GM19023 (cell line): ENCODE results near the gene NHEJ1.
A peak's percentile ranks its signal among the peaks of the same experiment; 100 is the strongest.

Experiments used
- ATAC-seq: cut with Tn5 transposase; IDR thresholded peaks from one replicate; pipeline ENCODE4 v1.9.1; 2021; ENCODE audit warnings: mild to moderate bottlenecking, moderate library complexity; ENCODE audit not compliant: unreplicated experiment

NHEJ1 gene

DNA sequence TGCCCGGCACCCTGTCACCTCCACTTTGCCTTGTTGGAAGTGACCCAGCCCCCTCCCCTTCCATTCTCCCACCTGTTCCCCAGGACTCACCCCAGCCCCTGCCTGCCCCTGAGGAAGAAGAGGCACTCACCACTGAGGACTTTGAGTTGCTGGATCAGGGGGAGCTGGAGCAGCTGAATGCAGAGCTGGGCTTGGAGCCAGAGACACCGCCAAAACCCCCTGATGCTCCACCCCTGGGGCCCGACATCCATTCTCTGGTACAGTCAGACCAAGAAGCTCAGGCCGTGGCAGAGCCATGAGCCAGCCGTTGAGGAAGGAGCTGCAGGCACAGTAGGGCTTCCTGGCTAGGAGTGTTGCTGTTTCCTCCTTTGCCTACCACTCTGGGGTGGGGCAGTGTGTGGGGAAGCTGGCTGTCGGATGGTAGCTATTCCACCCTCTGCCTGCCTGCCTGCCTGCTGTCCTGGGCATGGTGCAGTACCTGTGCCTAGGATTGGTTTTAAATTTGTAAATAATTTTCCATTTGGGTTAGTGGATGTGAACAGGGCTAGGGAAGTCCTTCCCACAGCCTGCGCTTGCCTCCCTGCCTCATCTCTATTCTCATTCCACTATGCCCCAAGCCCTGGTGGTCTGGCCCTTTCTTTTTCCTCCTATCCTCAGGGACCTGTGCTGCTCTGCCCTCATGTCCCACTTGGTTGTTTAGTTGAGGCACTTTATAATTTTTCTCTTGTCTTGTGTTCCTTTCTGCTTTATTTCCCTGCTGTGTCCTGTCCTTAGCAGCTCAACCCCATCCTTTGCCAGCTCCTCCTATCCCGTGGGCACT lies 21.9 kb upstream of the NHEJ1 start:
- no peak for ATAC-seq

GRCh38 chr2:219181531-219181930 lies 20.9 kb upstream of the NHEJ1 start:
- no peak for ATAC-seq

DNA sequence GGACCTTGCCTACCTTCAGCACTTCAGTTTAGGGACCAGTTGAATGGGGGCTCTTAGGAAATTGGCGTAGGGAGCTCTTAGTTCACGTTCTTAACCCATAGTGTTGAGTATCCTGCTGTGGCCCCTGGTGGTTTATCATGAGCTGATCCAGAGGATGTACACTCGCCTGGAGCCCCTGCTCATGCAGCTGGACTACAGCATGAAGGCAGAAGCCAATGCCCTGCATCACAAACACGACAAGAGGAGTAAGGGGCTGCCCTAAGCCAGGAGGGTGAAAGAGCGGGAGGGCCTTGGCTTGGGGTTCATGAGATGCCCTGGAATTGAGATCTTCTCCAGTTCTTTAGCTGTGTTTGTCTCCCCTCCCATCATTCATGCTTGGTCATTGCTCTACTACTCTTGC lies 20.3 kb upstream of the NHEJ1 start:
- no peak for ATAC-seq

DNA sequence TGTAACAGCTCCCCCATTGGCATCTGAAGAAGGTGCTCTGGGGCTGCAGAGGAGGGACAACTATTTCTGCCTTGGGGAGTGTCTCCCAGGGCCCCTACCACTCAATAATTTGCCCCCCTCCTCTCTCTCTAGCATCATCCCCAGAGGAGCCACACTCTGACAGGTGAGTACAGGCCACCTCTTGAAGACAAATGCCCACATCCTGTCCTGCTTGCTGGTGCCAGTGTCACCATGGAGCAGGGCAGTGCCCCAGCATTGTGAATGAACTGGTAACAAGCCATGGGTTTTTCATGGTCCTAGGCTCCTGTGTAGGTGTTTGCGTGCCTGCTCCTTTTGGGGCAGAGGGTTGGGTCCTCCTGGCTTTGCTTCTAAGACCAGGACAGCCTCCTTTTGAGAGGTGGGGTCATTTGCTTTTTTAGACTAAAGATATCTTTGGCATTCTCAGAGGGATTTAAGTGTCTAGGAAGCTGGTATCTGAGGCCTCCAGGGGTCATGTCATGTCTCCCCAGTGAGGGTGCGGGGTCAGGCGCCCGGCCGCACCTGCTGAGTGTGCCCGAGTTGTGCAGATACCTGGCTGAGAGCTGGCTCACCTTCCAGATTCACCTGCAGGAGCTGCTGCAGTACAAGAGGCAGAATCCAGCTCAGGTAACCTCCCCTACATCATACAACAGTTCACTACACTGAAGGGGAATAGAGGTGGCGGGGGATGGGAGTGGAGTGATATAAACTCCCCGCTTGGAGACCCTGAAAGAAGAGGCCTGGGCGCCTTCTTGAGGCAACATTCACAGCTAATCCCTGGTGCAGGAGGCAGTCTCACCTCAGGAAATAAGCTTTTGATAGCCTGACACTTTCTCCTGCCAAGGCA lies 19.2 kb upstream of the NHEJ1 start:
- ATAC-seq: no peak

DNA sequence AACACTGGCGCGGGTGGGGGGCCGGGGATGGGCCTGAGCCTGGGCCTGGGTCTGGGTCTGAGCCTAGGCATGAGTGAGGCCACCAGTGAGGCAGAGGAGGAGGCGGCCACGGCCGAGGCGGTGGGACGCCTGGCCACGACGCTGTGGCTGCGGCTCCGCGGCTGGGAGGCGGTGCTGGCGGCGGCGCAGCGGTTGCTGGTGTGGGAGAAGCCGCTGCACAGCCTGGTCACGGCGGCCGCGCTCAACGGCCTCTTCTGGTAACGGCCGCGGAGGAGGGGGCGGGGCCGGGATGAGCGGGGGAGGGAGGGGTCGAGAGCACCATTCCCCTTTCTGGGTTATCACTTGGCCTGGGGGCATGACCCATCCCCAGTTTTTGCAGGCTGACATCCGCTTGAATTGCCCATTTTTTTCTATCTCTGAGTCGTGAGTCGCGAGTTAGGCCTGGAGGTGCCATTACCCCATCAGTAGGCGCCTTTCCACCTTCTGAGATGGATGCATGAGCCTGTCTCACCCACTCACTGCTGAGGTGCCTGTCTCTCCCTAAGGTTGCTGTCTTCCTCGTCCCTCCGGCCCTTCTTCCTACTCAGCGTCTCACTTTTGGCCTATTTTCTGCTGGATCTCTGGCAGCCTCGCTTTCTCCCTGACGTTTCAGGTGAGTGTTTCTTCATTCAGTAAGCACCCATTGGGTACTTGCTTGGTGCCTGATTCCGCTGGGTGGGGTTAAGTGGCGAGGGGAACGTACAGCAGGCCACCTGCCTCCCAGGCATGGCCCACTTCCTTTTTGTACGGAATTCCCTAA lies 18.0 kb upstream of the NHEJ1 start:
- peak; percentile 21 for ATAC-seq

GRCh38 chr2:219177552-219178376 lies 17.1 kb upstream of the NHEJ1 start, which contains the start of gene RETREG2:
Gene RETREG2 (plus strand): TSS chr2:219178275. CDS start chr2:219178353, 78 bp downstream.
- ATAC-seq: peak; percentile 42

DNA sequence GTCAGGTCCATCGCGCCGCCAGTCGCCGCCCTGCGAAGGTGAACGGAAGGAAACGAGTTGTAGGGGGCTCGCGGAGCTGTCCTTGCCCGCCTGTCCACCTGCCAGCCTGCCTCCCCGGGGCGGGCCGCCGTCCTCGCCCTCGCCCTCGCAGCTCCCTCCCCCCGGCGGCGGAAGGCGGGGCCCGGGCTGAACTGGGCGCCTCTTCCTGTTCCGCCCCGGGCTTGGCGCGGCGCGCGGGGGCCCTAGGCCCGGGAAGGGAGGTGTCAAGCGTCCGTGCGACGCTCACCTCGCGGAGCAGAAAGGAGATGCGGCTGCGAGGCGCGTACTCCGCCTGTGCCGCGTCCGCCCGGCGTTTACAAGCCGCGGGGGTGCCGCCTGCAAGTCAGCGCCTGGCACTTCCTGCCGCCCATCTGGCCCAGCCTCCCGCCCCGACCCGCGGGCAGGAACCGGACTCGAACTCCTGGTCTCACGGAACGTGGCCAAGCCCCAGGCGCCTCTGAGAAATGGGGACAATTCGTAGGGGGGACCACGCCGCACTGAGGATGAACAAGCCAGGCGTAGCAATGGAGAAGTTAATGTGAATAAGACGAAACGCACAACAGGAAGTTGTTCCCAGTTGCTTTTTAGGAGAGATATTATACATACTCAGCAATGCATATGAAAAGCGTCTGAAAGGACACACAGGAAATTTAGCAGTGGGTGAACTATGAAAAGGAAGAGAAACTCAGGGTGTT lies 16.4 kb upstream of the NHEJ1 start, which contains the start of gene CNPPD1:
Gene CNPPD1, minus strand, starts transcription at position 108 of the 734 bp plus-strand sequence. Its CDS starts 97 bp downstream, at position 11.
- ATAC-seq: peak; percentile 78

GRCh38 chr2:219175928-219176817 lies 15.6 kb upstream of the NHEJ1 start:
- ATAC-seq: peak; percentile 27

GRCh38 chr2:219175486-219175885 lies 14.9 kb upstream of the NHEJ1 start:
- no peak for ATAC-seq

DNA sequence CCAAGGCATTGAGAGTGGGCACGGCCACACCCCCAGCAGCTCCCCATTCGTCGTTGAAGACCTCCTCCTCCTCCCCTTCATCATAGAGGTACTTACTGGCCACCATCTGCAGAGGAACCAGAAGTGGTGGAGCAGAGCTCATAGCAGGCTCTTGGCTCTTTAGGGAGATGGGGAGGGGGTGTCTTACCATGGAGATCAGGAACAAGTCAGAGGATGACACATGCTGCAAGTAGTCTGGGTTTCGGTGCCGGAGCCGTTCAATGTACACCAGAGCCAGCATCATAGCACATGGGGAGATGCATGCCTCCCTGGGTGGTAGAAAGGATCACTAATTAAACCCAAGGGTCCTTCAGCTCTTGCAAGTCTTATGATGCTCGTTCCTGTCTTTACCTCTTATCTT lies 14.2 kb upstream of the NHEJ1 start:
- ATAC-seq: no peak

DNA sequence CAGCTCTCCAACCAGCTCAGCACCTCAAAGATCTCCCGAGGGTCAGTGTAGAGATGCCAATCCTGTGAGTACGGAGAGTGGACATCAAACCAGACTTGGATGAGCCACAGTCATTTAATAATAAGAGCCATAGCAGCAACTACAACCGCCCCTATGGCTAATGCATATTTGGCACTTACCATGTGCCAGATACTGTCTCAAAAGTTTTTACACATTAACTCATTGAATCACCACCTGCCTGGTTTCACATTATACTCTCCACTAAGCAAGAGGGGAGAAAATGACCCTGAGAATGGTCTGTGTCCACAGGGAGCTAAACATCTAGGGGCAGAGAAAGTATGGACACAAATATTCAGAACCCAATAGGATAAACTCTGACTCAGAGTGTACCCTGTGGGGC lies 13.5 kb upstream of the NHEJ1 start:
- ATAC-seq: no peak

DNA sequence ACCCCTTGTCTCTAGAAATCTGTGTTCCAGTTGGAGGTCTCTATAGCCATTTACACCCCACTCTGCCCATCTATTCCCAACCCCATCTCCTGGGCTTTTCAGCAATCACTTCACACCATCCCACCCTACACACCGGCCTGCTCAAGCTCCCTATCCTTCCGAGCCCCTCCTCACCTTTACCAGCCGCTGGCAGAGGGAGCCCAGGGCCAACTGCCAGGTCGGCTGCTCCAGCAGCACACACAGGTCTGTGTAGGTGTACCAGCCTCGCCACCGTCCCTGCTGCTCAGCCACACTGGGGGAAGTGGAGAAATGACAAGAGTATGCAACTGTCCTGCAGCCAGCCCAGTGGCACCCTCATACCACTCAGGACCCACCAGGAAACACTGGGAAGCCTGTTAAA lies 12.6 kb upstream of the NHEJ1 start:
- no peak for ATAC-seq

GRCh38 chr2:219172231-219173154 lies 11.9 kb upstream of the NHEJ1 start:
- ATAC-seq: no peak

DNA sequence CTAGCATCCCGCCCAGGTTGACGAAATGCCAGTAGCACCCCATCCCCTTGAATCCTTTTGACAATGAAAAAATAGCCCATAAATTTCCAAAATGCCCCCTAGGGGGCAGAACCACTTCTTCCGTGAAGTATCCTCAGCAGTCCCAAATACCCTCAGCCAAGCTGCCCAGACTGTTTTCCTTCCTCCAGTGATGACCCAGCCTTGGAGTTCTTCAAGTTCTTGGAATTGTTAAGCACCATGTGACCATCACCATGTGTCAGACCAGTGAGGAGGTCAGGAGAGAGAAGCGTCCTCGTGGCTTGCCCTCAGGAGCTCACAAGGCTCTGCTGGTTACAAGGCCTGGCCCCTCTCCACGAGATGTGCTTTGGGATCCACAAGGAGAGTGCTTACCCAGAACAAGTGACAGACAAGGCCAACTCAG lies 10.6 kb upstream of the NHEJ1 start:
- ATAC-seq: no peak

- ATAC-seq: no peak
Measured at GRCh38 chr2:219169930-219170654, 9.5 kb upstream of the NHEJ1 start, which contains the start of gene SLC23A3. Gene SLC23A3 (minus strand): TSS chr2:219170029. CDS start chr2:219169984, 45 bp downstream.

DNA sequence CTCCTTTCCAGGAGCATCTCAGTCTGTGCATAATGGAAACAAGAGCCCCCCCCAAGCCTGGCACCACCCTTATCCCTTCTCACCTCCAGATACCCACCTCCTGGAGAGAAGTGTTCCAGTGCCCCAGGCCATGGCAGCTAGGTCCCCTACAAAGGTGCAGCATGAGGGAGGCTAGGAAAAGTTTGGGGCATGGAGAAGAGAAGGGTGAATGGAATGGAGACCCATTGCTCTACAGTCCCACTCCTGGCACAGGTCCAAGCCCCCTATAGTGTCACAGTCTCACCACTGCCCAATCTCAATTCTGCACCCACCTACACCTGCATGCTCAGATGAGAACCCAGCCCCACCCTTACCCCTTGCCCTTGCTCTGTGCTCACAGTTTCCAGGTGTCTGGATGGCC lies 8.3 kb upstream of the NHEJ1 start:
- ATAC-seq: no peak

DNA sequence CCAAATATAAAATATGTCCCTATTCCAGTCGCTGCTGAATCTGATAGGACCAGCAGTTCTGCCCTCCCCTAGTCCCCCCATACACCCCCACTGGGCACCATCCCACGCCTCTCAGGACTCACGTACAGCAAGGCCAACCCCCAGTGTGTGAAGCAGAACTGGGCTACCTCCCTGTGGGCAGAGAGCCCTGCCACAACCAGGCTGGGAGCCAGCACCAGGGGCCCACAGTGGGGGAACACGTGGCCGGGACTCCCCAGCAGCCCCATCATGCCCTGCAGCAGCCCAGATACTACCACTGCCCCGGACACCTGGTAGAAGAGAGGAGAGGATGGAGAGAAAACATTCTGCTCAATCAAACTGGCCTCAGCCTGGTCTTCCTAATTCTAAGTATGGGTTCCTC lies 7.9 kb upstream of the NHEJ1 start:
- no peak for ATAC-seq
